HG03558 (cell line): ENCODE data around the gene RPH3AL.
"Not testable (repeated sequence)": the region's sequence is repeated elsewhere in the genome, so short reads cannot be mapped to it uniquely, and the experiment has no call there.

ENCODE experiments used
- ATAC-seq: cut with Tn5 transposase; IDR thresholded peaks from one replicate; pipeline ENCODE4 v1.9.1; 2021; ENCODE audit warnings: moderate number of reproducible peaks; ENCODE audit not compliant: unreplicated experiment; ENCODE audit errors: extremely low read depth

RPH3AL gene

GRCh38 chr17:213286-214105, 139.1 kb downstream of the RPH3AL start:
- ATAC-seq: no peak

- no peak for ATAC-seq
These were observed 142.2 kb downstream of the RPH3AL start for GRCh38 chr17:210402-210801.

GRCh38 chr17:208429-208828, 144.2 kb downstream of the RPH3AL start:
- no peak for ATAC-seq

- no peak for ATAC-seq
These were observed 144.8 kb downstream of the RPH3AL start for GRCh38 chr17:207775-208174.

GRCh38 chr17:206941-207560, 145.6 kb downstream of the RPH3AL start:
- no peak for ATAC-seq

GRCh38 chr17:206484-206883, 146.1 kb downstream of the RPH3AL start:
- not testable (repeated sequence) for ATAC-seq

GRCh38 chr17:205817-206216, 146.8 kb downstream of the RPH3AL start:
- no peak for ATAC-seq

- ATAC-seq: no peak
These were observed 147.4 kb downstream of the RPH3AL start for GRCh38 chr17:205148-205669.

GRCh38 chr17:204427-205147, 148.0 kb downstream of the RPH3AL start:
- ATAC-seq: no peak

- no peak for ATAC-seq
These were observed 150.1 kb downstream of the RPH3AL start for GRCh38 chr17:202501-202951.

- not testable (repeated sequence) for ATAC-seq
These were observed 150.9 kb downstream of the RPH3AL start for GRCh38 chr17:201736-202135.

GRCh38 chr17:201257-201656, 151.3 kb downstream of the RPH3AL start:
- ATAC-seq: not testable (repeated sequence)

- ATAC-seq: no peak
These were observed 152.0 kb downstream of the RPH3AL start for GRCh38 chr17:200586-200985.

GRCh38 chr17:199806-200545, 152.6 kb downstream of the RPH3AL start:
- ATAC-seq: no peak

GRCh38 chr17:199191-199604, 153.4 kb downstream of the RPH3AL start:
- no peak for ATAC-seq

- not testable (repeated sequence) for ATAC-seq
These were observed 154.4 kb downstream of the RPH3AL start for GRCh38 chr17:198225-198624.

GRCh38 chr17:197352-197751, 155.3 kb downstream of the RPH3AL start:
- no peak for ATAC-seq

GRCh38 chr17:194828-195602, 157.6 kb downstream of the RPH3AL start:
- ATAC-seq: no peak
